HCT116 (cell line): ENCODE data around the gene SLCO2A1. TPM values are rescaled to one million over a fixed set of nuclear protein-coding genes. Genes with fewer than 3 reads are reported as not detected.

Experiments used
- ATAC-seq: fragments of 200-7000 bp; cut with Tn5 transposase; 2 replicates; pipeline ENCODE4 v1.9.1; 2020; ENCODE audit warnings: mild to moderate bottlenecking, moderate library complexity
- BruUV-seq: library from RNA; stranded (reverse); fragments of 400-500 nt; replicated peaks from 2 replicates; lab custom pipeline; 2021; lab: Mats Ljungman, UMichigan
- CTCF ChIA-PET: fragments of 300-600 bp; sonication (Branson Sonifier 250); formaldehyde crosslinking; loops from one replicate; lab custom pipeline; 2021; ENCODE audit warnings: antibody characterized with exemption; lab: Charles Lee
- POLR2A ChIA-PET: fragments of 300-600, 350-600 bp; sonication (Branson Sonifier 250); formaldehyde crosslinking; loops from one replicate; lab custom pipeline; 2021; ENCODE audit warnings: antibody characterized with exemption; lab: Charles Lee
- RAD21 ChIA-PET, 2 experiments: fragments of 300-600 bp; sonication (Branson Sonifier 250); formaldehyde crosslinking; loops; one replicate each; lab custom pipeline; 2023; ENCODE audit warnings: low total read pairs in 2 of 2; ENCODE audit not compliant: uncharacterized antibody in 2 of 2, unreplicated experiment in 2 of 2, low non-redundant PET in 1 of 2; lab: Charles Lee
- DNase-seq: peaks from one replicate; pipeline ENCODE4 v3.0.0-alpha.2; 2010; ENCODE audit warnings: low read depth, low spot score
- H2AFZ ChIP-seq: fragments of 200-600 bp; shearing (Covaris generic), sonication (generic); 2 replicates; pipeline ENCODE4 v1.6.1; 2017; ENCODE audit warnings: low read depth, mixed run types, mixed read lengths, antibody characterized with exemption, low read length; ENCODE audit not compliant: poor library complexity, severe bottlenecking
- H3K27ac ChIP-seq: 2 replicates; pipeline ENCODE4 v1.5.1; 2012; ENCODE audit warnings: low read depth, low read length
- H3K27me3 ChIP-seq: fragments of 200-600 bp; sonication (generic); 2 replicates; pipeline ENCODE4 v1.6.1; 2016; ENCODE audit warnings: mixed run types, low read length, mixed read lengths; ENCODE audit not compliant: insufficient read depth
- H3K36me3 ChIP-seq, 2 experiments: fragments of 200-500 bp in 1 of 2; fragments of 200-600 bp in 1 of 2; sonication (Bioruptor generic) in 1 of 2; sonication (generic) in 1 of 2; 2 replicates each; pipeline versions ENCODE4 v1.5.1 to v1.6.1; 2014 to 2016; ENCODE audit warnings: low read length in 2 of 2, inconsistent platforms in 1 of 2, mixed read lengths in 1 of 2, mixed run types in 1 of 2; ENCODE audit not compliant: insufficient read depth in 2 of 2, control insufficient read depth in 1 of 2
- H3K4me1 ChIP-seq, 2 experiments: fragments of 200-600 bp in 1 of 2; sonication (generic) in 1 of 2; 2 replicates each; pipeline versions ENCODE4 v1.5.1 to v1.6.1; 2012 to 2017; ENCODE audit warnings: low read length in 2 of 2, inconsistent platforms in 1 of 2, mild to moderate bottlenecking in 1 of 2, mixed read lengths in 1 of 2, mixed run types in 1 of 2, moderate library complexity in 1 of 2; ENCODE audit not compliant: insufficient read depth in 2 of 2, control insufficient read depth in 1 of 2
- H3K4me2 ChIP-seq: fragments of 200-600 bp; sonication (generic); 2 replicates; pipeline ENCODE4 v1.6.1; 2017; ENCODE audit warnings: mixed run types, low read length, mixed read lengths
- H3K4me3 ChIP-seq, 2 experiments: fragments of 200-600 bp in 1 of 2; sonication (generic) in 1 of 2; replicated peaks in 1 of 2; 2 replicates each; pipeline ENCODE4 v1.5.1; 2011 to 2016; ENCODE audit warnings: low read length in 2 of 2, control low read depth in 1 of 2, low read depth in 1 of 2, mild to moderate bottlenecking in 1 of 2, mixed read lengths in 1 of 2, mixed run types in 1 of 2
- H3K79me2 ChIP-seq: fragments of 200-600 bp; sonication (generic); 2 replicates; pipeline ENCODE4 v1.6.1; 2017; ENCODE audit warnings: mild to moderate bottlenecking, mixed run types, low read length, moderate library complexity, mixed read lengths; ENCODE audit not compliant: insufficient read depth
- H3K9ac ChIP-seq: fragments of 200-600 bp; sonication (generic); 2 replicates; pipeline ENCODE4 v1.6.1; 2016; ENCODE audit warnings: low read length, mixed read lengths
- H3K9me2 ChIP-seq: fragments of 200-600 bp; sonication (generic), shearing (Covaris generic); 2 replicates; pipeline ENCODE4 v1.6.1; 2017; ENCODE audit warnings: mixed run types, mild to moderate bottlenecking, moderate library complexity; ENCODE audit not compliant: insufficient read depth
- H3K9me3 ChIP-seq, 2 experiments: fragments of 200-500 bp in 1 of 2; fragments of 200-600 bp in 1 of 2; sonication (Bioruptor generic) in 1 of 2; sonication (generic) in 1 of 2; 2 replicates each; pipeline ENCODE4 v1.6.1; 2014 to 2017; ENCODE audit warnings: low read length in 2 of 2, mixed read lengths in 2 of 2, inconsistent platforms in 1 of 2, low read depth in 1 of 2, mild to moderate bottlenecking in 1 of 2, mixed run types in 1 of 2, moderate library complexity in 1 of 2; ENCODE audit not compliant: control insufficient read depth in 1 of 2, insufficient read depth in 1 of 2
- H4K20me1 ChIP-seq: fragments of 200-600 bp; sonication (generic), shearing (Covaris generic); 2 replicates; pipeline ENCODE4 v1.6.1; 2017; ENCODE audit warnings: mixed run types, mild to moderate bottlenecking, moderate library complexity; ENCODE audit not compliant: insufficient read depth
- ATF3 ChIP-seq: IDR thresholded peaks from 2 replicates; pipeline ENCODE4 v1.6.1; 2012
- CEBPB ChIP-seq: IDR thresholded peaks from 2 replicates; pipeline ENCODE4 v1.6.1; 2012; ENCODE audit warnings: low read depth
- CTCF ChIP-seq, 3 experiments: fragments of 200-600 bp in 1 of 3; sonication (generic) in 1 of 3; IDR thresholded peaks in 2 of 3; conservative IDR thresholded peaks in 1 of 3; 2 replicates each; pipeline ENCODE4 v1.5.1; 2012 to 2017; ENCODE audit warnings: low read depth in 2 of 3, low read length in 2 of 3, antibody characterized with exemption in 1 of 3, borderline replicate concordance in 1 of 3, control low read depth in 1 of 3, mild to moderate bottlenecking in 1 of 3, mixed read lengths in 1 of 3, mixed run types in 1 of 3, moderate library complexity in 1 of 3; ENCODE audit not compliant: insufficient read depth in 1 of 3
- JUND ChIP-seq: IDR thresholded peaks from 2 replicates; pipeline ENCODE4 v1.6.1; 2012
- POLR2A ChIP-seq: IDR thresholded peaks from 2 replicates; pipeline ENCODE4 v1.7.0; 2011; ENCODE audit warnings: borderline replicate concordance; ENCODE audit not compliant: insufficient read depth, insufficient read length; ENCODE audit errors: extremely low read depth
- RAD21 ChIP-seq: IDR thresholded peaks from 2 replicates; pipeline ENCODE4 v1.6.1; 2012; ENCODE audit warnings: low read depth, mild to moderate bottlenecking
- REST ChIP-seq: IDR thresholded peaks from 2 replicates; pipeline ENCODE4 v1.6.1; 2012; ENCODE audit warnings: low read depth
- SIN3A ChIP-seq: IDR thresholded peaks from 2 replicates; pipeline ENCODE4 v1.6.1; 2012; ENCODE audit warnings: low read depth
- SP1 ChIP-seq: IDR thresholded peaks from 2 replicates; pipeline ENCODE4 v1.6.1; 2012; ENCODE audit warnings: low read depth
- TCF7L2 ChIP-seq: IDR thresholded peaks from 2 replicates; pipeline ENCODE4 v1.7.0; 2011; ENCODE audit warnings: borderline replicate concordance, inconsistent platforms; ENCODE audit not compliant: insufficient read depth, insufficient read length; ENCODE audit errors: extremely low read depth
- YY1 ChIP-seq: IDR thresholded peaks from 2 replicates; pipeline ENCODE4 v1.6.1; 2011; ENCODE audit warnings: low read length, low read depth, moderate library complexity, mild to moderate bottlenecking; ENCODE audit not compliant: insufficient replicate concordance; ENCODE audit errors: extremely low read depth
- ZFX ChIP-seq: fragments of 450-650 bp; IDR thresholded peaks from 2 replicates; pipeline ENCODE4 v1.6.1; 2017
- ZNF274 ChIP-seq: fragments of 200-500 bp; sonication (Bioruptor generic); IDR thresholded peaks from 2 replicates; pipeline ENCODE4 v1.6.1; 2014; ENCODE audit warnings: mild to moderate bottlenecking, low read depth, low read length, inconsistent platforms
- intact Hi-C: fragments of 100-400 bp; cut with micrococcal nuclease; formaldehyde crosslinking; loops from 2 replicates; pipeline ENCODE4 v1.10.0; 2022
- total RNA-seq: library from RNA; stranded (reverse); gene quantifications from one replicate; pipeline ENCODE4 v1.2.1, GENCODE V29; 2021; ENCODE audit not compliant: unreplicated experiment

The SLCO2A1 gene
- total RNA-seq, 1 experiment from 2014 or later, result 0.52 TPM

GRCh38 chr3:133928136-133928893 is 101.4 kb downstream of the SLCO2A1 start:
- ChIA-PET CTCF (interaction anchor here (1.3 kb wide), 1 partner anchor 283 kb away, joined by 3 read pairs; no protein-coding TSS in a partner anchor), RAD21 (no interaction called here), POLR2A (interaction anchor here (0.6 kb wide), 1 partner anchor 187 kb away, joined by 3 read pairs; no protein-coding TSS in a partner anchor)
- no TSS peak for BruUV-seq
- no peak for ATAC-seq
- H3K4me2 ChIP-seq, result peak overlapping the region; percentile 59
- H3K9me3 ChIP-seq, result no peaks in the 10 kb centered on the region
- H3K36me3 ChIP-seq, result no peaks in the 10 kb centered on the region
- H3K79me2 ChIP-seq, result no peaks in the 10 kb centered on the region
- H2AFZ ChIP-seq, result peak overlapping the region; percentile 88
- H3K9me2 ChIP-seq, result no peaks in the 10 kb centered on the region
- TF ChIP-seq CEBPB, result no peak
- TF ChIP-seq SIN3A, result no peak
- no peak for TF ChIP-seq ATF3
- TF ChIP-seq CTCF (IDR thresholded peaks at IDR 0.05 in 2 of 3, conservative IDR thresholded peaks at IDR 0.05 in 1 of 3; ENCODE audit: borderline replicate concordance in 1 of 3, insufficient read depth in 1 of 3, low read depth in 2 of 3, low read length in 2 of 3), result no peak
- no peak for TF ChIP-seq SP1
- no peak for TF ChIP-seq RAD21
- no peak for TF ChIP-seq TCF7L2
- TF ChIP-seq POLR2A, result no peak
- no peak for TF ChIP-seq ZFX
- TF ChIP-seq JUND, result no peak
- TF ChIP-seq ZNF274, result no peak
- TF ChIP-seq REST, result no peak
- no peak for TF ChIP-seq YY1
- no peaks in the 10 kb centered on the region for H4K20me1 ChIP-seq
- DNase-seq, result no peak
- no peak overlapping the region for H3K27ac ChIP-seq
- intact Hi-C loops, result loop anchor here (5.0 to 10.0 kb wide), 2 partner anchors 464 to 1196 kb away; no protein-coding TSS in a partner anchor
- H3K4me3 ChIP-seq, result no peak overlapping the region
- no peaks in the 10 kb centered on the region; the same call in 1 of the 2 replicates for H3K27me3 ChIP-seq
- H3K4me1 ChIP-seq, result peaks cover 0 to 9% of the 10 kb centered on the region in 2 experiments; a peak in 2 of 4 replicates
- no peak overlapping the region for H3K9ac ChIP-seq
